HG03439 (cell line): ENCODE measurements around the gene ACIN1.

Experiments
- ATAC-seq: cut with Tn5 transposase; IDR thresholded peaks from one replicate; pipeline ENCODE4 v1.9.1; 2021; ENCODE audit warnings: mild to moderate bottlenecking, moderate library complexity; ENCODE audit not compliant: unreplicated experiment

The ACIN1 gene

DNA sequence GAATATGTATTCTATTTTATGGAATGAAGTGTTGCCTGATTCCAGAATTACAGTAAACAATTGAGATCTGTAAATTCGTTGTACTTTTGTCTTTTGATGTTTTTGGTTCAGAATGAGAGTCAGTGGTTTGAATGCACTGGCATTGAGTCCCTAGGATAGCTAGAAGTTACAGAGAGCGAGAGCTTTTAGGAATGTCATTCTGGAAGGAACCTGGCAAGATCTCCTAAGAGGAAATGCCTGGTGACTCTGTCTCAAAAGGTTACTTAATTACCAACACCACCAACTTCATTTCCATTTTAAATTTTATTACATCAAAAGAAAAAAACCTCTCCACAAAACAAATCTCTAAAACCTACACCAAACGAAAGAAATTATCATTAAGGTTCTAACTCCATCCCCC is 30.1 kb upstream of the ACIN1 start:
- no peak for ATAC-seq

DNA sequence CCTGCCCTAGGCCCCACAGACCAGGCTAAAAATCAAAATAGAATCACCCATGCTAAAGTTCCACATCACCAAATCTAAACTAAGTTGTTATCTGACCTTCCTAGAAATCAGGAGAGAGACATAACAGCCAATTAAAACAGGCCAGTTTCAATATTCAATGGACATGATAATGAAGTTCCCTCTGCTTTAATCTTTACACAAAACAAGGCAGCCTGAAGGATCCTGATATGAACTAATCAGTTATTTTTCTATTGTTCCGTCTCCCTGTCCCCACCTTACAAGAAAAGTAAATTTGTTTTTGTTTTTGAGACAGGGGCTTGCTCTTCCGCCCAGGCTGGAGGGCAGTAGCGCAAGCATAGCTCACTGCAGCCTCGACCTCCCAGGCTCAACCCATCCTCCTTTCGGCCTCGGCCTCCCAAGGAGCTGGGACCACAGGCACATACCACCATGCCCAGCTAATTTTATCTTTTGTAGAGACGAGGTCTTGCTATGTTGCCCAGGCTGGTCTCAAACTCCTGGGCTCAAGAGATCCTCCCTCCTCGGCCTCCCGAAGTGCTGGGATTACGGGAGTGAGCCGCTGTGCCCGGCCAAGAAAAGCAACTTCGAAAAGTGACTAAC is 29.5 kb upstream of the ACIN1 start:
- ATAC-seq: no peak

DNA sequence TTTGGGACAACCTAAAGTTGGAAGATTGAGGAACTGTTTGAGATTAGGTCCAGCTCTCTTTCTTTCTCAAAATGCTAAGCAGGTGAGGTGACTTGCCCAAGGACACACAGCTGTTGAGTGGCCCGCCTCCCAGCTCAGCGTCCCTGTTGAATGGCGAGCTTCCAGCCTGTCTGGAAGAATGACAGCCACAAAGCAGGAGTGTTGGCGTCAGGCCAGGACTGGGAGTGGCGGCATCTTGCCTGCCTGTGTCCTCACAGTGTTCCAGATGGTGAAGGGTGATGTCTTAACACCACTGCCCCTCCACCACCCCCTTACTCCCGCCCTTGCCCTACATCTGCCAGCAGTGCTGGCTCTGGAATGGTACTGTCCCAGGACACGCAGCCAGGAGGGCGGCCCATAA is 28.5 kb upstream of the ACIN1 start:
- ATAC-seq: no peak

GRCh38 chr14:23122086-23122485 is 27.1 kb upstream of the ACIN1 start:
- ATAC-seq: no peak

DNA sequence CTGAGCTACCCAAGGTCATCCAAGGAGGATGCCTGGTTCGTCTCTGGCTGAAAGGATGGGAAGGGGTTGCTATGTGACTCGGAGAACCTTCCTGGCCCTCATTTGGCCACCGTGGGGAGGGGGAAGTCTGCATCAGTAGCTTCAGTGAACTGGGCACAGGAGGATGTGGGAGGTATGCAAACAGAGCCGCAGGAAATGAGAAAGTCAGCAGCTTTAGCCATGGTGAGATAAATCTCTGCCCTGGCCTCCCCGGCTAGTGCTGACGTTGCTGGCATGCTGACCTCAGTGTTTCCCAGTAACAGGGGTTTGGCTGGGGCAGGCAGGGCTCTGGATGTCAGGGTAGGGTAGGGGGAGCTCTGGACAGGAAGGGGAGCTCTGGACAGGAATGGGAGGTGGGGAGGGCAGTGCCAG is 26.4 kb upstream of the ACIN1 start:
- ATAC-seq: no peak

DNA sequence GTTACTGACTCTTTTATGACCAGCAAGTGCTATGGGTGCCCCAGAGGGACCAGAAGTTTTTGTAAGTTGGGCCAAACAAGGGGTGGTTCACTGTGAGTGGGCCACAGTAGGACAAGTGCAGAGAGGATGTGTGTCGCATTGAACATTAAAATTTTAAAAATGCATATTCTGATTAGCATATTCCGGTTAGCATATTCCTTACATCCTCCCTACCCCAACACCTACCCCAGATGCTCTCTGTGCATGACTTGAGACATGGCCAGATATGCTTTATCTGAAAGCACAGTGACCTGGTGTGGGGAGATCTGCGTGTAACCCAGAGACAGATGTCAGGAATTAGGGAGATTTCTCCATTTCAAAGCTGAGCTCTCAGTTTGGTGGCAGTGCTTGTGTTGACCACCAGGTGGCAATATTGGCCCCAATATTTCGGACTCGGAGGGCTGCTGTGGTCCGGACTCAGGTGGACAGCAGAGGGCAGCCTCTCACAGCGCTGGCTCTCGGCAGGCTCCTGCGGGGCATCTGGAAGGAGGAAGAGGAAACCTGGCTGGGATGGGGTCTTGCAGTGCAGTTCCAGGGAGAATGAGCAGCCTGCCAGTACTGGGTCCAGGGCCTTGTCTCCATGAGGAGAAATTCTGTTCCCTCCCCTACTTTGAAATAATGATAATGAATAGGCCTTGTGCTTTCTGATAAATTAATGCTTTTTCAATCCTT is 25.8 kb upstream of the ACIN1 start:
- peak; percentile 90 for ATAC-seq

GRCh38 chr14:23119363-23120327 is 24.7 kb upstream of the ACIN1 start:
- no peak for ATAC-seq

GRCh38 chr14:23118506-23119362 is 23.8 kb upstream of the ACIN1 start, which contains the start of gene CEBPE:
Gene CEBPE (minus strand): TSS chr14:23119255. CDS start chr14:23119091, 164 bp downstream.
- ATAC-seq: no peak

DNA sequence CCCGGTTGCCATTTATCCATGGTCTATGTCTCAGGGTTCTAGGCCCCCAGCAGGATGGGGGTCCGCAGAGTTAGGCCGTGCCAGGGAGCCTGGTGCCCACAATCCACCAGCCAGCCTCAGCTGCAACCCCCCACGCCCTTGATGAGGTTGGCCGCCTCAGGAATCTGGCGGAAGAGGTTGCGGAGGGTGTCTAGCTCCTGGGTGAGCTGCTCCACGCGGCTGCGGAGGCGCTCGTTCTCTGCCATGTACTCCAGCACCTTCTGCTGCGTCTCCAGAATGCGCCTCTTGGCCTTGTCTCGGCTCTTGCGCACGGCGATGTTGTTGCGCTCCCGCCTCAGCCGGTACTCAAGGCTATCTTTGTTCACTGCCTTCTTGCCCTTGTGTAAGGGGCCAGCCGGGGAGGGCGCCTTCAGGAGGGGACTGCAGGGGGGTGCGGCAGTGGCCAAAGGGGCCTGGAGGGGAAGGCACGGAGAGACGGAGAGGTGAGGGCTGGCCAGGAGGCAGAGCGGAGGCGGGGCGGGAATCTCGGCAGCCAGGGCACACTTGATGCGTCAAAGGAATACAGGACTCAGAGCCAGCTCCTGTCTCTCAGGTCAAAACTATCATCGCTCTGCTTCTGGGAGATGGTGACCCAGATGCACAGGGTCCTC is 22.6 kb upstream of the ACIN1 start:
- ATAC-seq: no peak

DNA sequence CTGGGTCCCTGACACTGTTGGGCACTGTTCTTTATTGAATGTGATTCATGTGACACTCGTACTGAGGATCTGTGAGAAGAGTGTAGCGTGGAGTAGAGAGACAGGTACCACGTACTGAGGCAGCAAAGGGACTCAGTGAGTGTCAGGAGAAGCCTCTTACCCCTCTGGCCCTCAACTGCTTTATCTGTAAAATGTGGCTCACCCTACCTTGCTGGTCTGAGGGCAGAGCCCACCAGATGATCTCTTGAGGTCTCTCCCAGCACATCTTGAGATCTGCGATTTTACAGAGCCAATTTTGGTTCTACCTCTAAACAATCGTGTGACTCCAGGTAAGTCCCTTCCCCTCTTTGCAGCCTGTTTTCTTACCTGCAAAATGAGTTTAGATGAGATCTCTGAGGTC is 21.0 kb upstream of the ACIN1 start:
- no peak for ATAC-seq

- no peak for ATAC-seq
Measured at GRCh38 chr14:23115039-23115731, 20.2 kb upstream of the ACIN1 start.

DNA sequence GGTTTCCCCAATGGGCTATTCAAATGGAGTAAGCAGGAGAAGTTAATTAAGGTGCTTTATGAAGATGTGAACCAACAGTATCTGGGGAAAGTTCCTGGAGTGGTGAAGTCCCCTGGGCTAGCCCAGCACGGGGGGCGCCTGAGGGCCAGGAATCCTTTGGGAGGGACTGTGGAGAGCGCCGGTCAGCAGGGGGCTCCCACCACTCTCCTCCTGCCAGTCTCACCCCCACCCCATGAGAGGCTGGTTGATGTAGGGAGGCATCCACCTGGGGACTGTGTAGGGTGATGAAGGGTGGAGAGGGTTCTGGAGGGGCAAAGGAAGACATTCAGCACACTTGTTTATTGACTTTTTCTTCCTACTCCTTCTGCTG is 19.7 kb upstream of the ACIN1 start:
- no peak for ATAC-seq

DNA sequence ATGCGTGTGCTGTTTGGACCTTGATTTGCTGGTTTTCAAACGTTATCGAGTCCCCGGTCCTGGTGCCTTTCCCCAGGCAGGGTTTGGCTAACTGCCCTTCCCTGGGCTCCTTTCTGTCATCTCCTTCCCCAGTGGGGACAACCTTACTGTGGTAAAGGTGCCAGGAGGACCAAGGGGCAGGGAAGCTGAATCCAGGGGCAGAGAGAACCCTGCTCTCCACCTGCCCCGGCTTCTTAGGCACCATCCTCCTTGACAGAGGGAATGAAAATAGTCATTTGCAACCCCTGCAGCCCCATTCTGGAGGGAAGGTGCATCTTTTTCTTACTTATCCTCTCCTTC is 19.2 kb upstream of the ACIN1 start:
- no peak for ATAC-seq

DNA sequence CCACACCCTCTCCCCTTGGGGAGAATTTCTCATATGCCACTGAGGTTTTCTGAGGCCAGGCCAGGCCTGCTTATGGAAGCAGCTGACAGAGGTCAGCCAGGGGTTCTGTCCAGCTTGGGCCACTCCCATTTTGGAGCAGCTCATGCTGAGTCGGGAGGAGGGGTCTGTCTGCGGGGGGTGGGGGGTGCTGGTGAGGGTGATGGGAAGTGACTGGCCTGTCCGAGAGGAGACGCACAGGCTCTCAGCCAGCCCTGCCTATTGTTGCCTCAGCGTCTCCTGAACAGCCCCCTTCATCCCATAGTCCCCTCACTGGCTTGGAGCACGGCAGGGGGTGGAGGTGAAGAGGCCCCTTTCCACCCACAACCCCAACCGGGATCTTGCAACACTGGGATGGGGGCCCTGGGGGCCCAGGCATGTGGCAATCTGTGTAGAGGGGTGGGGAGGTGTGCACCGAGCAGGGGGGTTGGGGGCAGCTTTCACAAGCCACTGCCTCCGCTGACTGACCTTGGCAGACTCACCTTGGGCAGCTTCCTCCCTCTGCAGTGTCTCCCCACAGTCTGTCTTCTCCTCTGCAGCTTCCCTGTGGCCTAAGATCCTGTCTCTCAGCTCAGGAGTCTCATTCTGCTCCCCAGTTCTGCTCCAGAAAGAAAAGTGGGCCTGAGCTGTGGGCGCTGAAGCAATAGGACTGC is 18.6 kb upstream of the ACIN1 start:
- ATAC-seq: no peak

DNA sequence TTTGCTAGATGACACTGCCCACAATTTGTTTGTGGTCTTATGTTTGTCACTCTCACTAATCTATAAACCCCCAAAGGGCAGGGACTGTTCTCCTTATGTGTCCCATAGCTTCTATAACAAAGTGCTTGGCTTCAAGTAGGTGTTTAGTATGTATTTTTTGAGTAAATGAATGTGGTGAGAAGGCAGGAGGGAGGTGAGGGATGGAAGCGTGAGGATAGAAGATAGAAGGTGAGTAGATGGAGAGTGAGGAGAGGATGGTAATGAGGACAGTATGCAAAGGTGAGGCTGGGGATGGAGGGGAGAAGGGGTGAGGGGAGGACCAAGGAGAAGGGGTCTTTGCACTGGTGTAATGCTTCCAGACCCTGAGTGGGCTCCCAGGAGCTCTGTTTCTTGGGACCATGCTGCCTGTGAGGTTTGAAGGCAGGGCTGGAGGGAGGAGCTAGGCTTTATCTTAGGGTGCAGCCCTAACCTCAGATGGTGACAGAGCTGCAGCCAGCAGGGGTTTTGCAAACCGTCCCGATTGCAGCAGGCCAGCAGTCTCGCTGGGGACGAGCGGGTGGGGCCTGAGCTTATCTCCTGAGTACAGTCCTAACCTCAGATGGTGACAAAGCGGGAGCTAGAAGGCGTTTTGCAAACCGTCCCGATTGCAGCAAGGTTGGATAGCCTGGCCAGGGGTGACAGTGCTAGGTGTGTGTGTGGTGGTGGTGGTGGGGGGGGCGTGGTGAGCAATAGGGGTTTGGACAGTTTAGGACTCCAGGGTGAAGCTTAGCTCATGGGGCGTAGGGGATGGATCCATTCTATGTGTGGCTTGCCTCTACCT is 17.6 kb upstream of the ACIN1 start:
- no peak for ATAC-seq

- no peak for ATAC-seq
Measured at GRCh38 chr14:23110579-23111365, 15.8 kb upstream of the ACIN1 start.

GRCh38 chr14:23109769-23110168 is 14.8 kb upstream of the ACIN1 start:
- no peak for ATAC-seq
